Ovary (tissue), 9 donors: ENCODE data around the gene ALDH3A2. TPM values are rescaled to one million over a fixed set of nuclear protein-coding genes. Genes with fewer than 3 reads are reported as not detected.

Experiments used
- DNase-seq, 5 donors: peaks; one replicate each; pipeline ENCODE4 v3.0.0-alpha.2; 2019 to 2020
- H3K27ac ChIP-seq, 2 donors: fragments of 200-600 bp; one replicate each; pipeline versions ENCODE4 v1.5.1 to v1.8.0; 2019 to 2022
- H3K27me3 ChIP-seq: fragments of 200-600 bp; one replicate; pipeline ENCODE4 v1.8.0; 2022
- H3K36me3 ChIP-seq: fragments of 200-600 bp; sonication (generic); one replicate; pipeline ENCODE4 v1.5.1; 2019
- H3K4me1 ChIP-seq: one replicate; pipeline ENCODE4 v1.8.1; 2013; ENCODE audit warnings: mild to moderate bottlenecking, moderate library complexity; ENCODE audit not compliant: insufficient read depth
- H3K4me3 ChIP-seq: fragments of 200-600 bp; sonication (generic); one replicate; pipeline ENCODE4 v1.5.1; 2017
- H3K9me3 ChIP-seq, 2 donors: fragments of 200-600 bp in 1 of 2; sonication (generic) in 1 of 2; one replicate each; pipeline versions ENCODE4 v1.5.1 to v1.8.1; 2013 to 2019; ENCODE audit warnings: mild to moderate bottlenecking in 1 of 2, moderate library complexity in 1 of 2
- CTCF ChIP-seq, 3 donors: fragments of 450-650 bp in 2 of 3; fragments of 200-600 bp in 1 of 3; IDR thresholded peaks; one replicate each; pipeline versions ENCODE4 v1.5.1 to v1.8.0; 2016 to 2022; ENCODE audit warnings: antibody characterized with exemption in 3 of 3, mild to moderate bottlenecking in 1 of 3
- EP300 ChIP-seq: sonication (generic); formaldehyde crosslinking; IDR thresholded peaks from one replicate; pipeline ENCODE4 v1.6.1; 2017; ENCODE audit warnings: antibody characterized with exemption
- POLR2A ChIP-seq: fragments of 450-650 bp; IDR thresholded peaks from one replicate; pipeline ENCODE4 v1.6.1; 2017; ENCODE audit warnings: antibody characterized with exemption, mild to moderate bottlenecking, moderate library complexity
- WGBS, 3 donors: extraction: QIAGEN DNeasy Blood & Tissue Kit in 1 of 3; methylation state at CpG; one replicate each; pipeline versions ENCODE4 v1.1.5 to v1.1.7; 2013 to 2017; 5-methylcytosine and 5-hydroxymethylcytosine counted together
- intact Hi-C, 4 donors: fragments of 100-400 bp; cut with DNase I; formaldehyde crosslinking; loops; one replicate each; pipeline versions ENCODE4 v1.11.0 to v1.15.1; 2022 to 2023
- polyA plus RNA-seq, 2 donors: library from polyadenylated mRNA; stranded (reverse); fragments of 200-250 nt in 1 of 2; fragments of 350-450 nt in 1 of 2; fragmentation: Illumina TruSeq in 1 of 2; extraction: RNeasy Lipid Tissue Mini Kit (QIAGEN cat#74804) in 1 of 2; gene quantifications; one replicate each; pipeline ENCODE4 v1.2.3, GENCODE V29; 2013 to 2014
- small RNA-seq: library from RNA; depleted of rRNA; stranded (forward); fragments of <200 nt; gene quantifications from one replicate; pipeline ENCODE3, GENCODE V24; 2016
- total RNA-seq, 7 donors: library from RNA; depleted of rRNA in 2 of 7; stranded (reverse); fragments of >200 nt in 2 of 7; fragmentation: NEBNext Ultra II Directional in 3 of 7; extraction: Animal tissue kit (Norgen Biotek cat#: 25700) in 3 of 7; gene quantifications; one replicate each; pipeline versions ENCODE4 v1.1.0 to v1.2.4, GENCODE V29; 2016 to 2023
- donor health status: DM: no; HTN: no; CAD: no; lungs with moderate emphysema.
- donor health status: DM: no; HTN: no; CAD: no.
- donor health status: Bipolar disorder and iron deficiency.
- donor health status: DM: yes; HTN: yes; CAD: no.
- donor health status: DM: no; HTN: no; CAD: no.
- donor health status: DM: yes; HTN: yes; CAD: no.

ALDH3A2 gene
- total and polyA plus RNA-seq, 9 donors, result 31.1 to 126 (median 74.6) TPM

- Histone ChIP-seq H3K27me3 (no peaks in the 10 kb centered on the region), H3K9me3 (no peaks in the 10 kb centered on the region), H3K27ac (no peak overlapping the region), H3K36me3 (no peaks in the 10 kb centered on the region), H3K4me3 (no peak overlapping the region), H3K4me1 (peaks cover 25% of the 10 kb centered on the region)
- intact Hi-C loops, result loop anchor here in 1 of 4 donors (10.0 kb wide), 1 partner anchor 61 kb away; no protein-coding TSS in a partner anchor
- TF ChIP-seq POLR2A, result no peak
- no peak for TF ChIP-seq EP300
- TF ChIP-seq CTCF (IDR thresholded peaks at IDR 0.05), result no peak
- 93 to 98% (median 96%) methylated on average over 5 of the region's 5 CpGs for WGBS, 3 donors
- DNase-seq, result no peak
These were observed 76.9 kb downstream of the ALDH3A2 start for GRCh38 chr17:19725486-19725885.

DNA sequence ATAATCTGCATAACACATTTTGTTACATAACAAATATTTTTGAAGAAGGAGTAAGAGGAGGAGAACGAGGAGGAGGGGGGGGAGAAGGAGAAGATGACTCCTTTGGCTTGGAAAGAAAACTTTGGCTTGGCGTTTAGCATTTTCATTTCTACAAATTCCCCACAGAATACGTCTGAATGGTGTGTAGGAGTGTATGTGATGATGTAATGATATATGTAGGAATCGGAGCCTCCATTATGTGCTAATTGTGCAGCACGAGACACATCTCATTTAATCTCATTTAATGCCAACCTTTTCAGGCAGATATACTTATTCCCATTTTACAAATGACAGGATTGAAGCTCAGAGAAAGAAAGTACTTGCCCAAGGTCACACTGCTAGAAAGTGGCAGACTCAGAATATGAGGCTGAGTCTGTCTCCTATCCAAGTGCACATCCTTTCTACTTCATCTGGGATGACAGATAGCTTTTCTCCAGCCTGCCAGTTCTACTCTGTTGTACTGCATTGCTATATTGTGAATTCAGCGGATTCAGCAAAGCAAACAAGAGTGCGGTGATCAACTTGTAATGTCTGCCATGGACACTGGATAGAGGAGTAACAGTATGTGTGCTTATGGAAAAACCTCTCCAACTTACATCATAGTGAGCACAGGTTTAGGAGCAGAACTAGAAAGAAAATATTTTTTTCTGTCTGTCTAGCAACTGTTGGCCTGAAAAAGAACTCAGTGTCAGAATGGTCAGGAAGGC, 78.3 kb downstream of the ALDH3A2 start:
- DNase-seq, result no peak
- TF ChIP-seq POLR2A (no peak), CTCF (IDR thresholded peaks at IDR 0.05) (no peak), EP300 (no peak)
- Histone ChIP-seq H3K27ac (peak overlapping the region; percentile 78 to 93), H3K9me3 (no peaks in the 10 kb centered on the region), H3K36me3 (no peaks in the 10 kb centered on the region), H3K4me3 (no peak overlapping the region), H3K4me1 (peaks cover 22% of the 10 kb centered on the region), H3K27me3 (no peaks in the 10 kb centered on the region)
- WGBS, 3 donors, result 40 to 47% (median 43%) methylated on average over 7 of the region's 7 CpGs
- intact Hi-C loops, result loop anchor here in 1 of 4 donors (10.0 kb wide), 1 partner anchor 62 kb away; no protein-coding TSS in a partner anchor

Small RNA genes within 50 kb of the gene (small RNA-seq; reads per million reads assigned to genes)
- gene NMTRQ-TTG12-1 (not detected), gene RF00322 (not detected)

Other genes starting within 250 kb of the ALDH3A2 start
- gene RNF112, start 237.5 kb upstream of the ALDH3A2 start, total RNA-seq, result 1 to 10 TPM in 5 of 7 donors, under 1 TPM in 2; 0.24 to 6.9 (median 2.1) TPM
- gene RNF112, start 237.5 kb upstream of the ALDH3A2 start, polyA plus RNA-seq, result 1 to 10 TPM; 1.4 to 1.6 TPM
- gene SLC47A1, start 114.9 kb upstream of the ALDH3A2 start, total RNA-seq, result 10 to 100 TPM in 4 of 7 donors, 1 to 10 TPM in 3; 5.0 to 25.8 (median 10.6) TPM
- gene SLC47A1, start 114.9 kb upstream of the ALDH3A2 start, polyA plus RNA-seq, result 10 to 100 TPM in 1 of 2 donors, 1 to 10 TPM in 1; 2.1 to 89.9 TPM
- gene SLC47A2, start 67.8 kb downstream of the ALDH3A2 start, total RNA-seq, result 10 to 100 TPM in 1 of 7 donors, under 1 TPM in 2, not detected in 4; 0.87 to 29.4 (median 1.00) TPM
- gene SLC47A2, start 67.8 kb downstream of the ALDH3A2 start, polyA plus RNA-seq, result not detected
- 10 to 100 TPM in 1 of 7 donors, 1 to 10 TPM in 1, under 1 TPM in 3, not detected in 2; 0.66 to 12.8 (median 0.90) TPM for gene ALDH3A1, start 99.5 kb downstream of the ALDH3A2 start, total RNA-seq
- under 1 TPM in 1 of 2 donors, not detected in 1; 0.17 TPM for gene ALDH3A1, start 99.5 kb downstream of the ALDH3A2 start, polyA plus RNA-seq
- gene ULK2, start 219.2 kb downstream of the ALDH3A2 start, total RNA-seq, result 10 to 100 TPM; 17.8 to 22.2 (median 20.8) TPM
- 10 to 100 TPM; 13.8 to 24.5 TPM for gene ULK2, start 219.2 kb downstream of the ALDH3A2 start, polyA plus RNA-seq